HepG2 (cell line): Measurements from ENCODE around the gene DNAAF9. TPM values are rescaled to one million over a fixed set of nuclear protein-coding genes. Genes with fewer than 3 reads are reported as not detected.

Experiments used
- ATAC-seq: fragments of 200-7000 bp; cut with Tn5 transposase; 3 replicates; pipeline ENCODE4 v1.9.1; 2020; ENCODE audit warnings: mild to moderate bottlenecking, moderate library complexity
- BruUV-seq: library from RNA; stranded (reverse); fragments of 400-500 nt; replicated peaks from 2 replicates; lab custom pipeline; 2021; lab: Mats Ljungman, UMichigan
- CTCF ChIA-PET: fragments of 300-600 bp; formaldehyde crosslinking; extraction: SDS; loops from one replicate; lab custom pipeline; 2021; ENCODE audit warnings: low total read pairs, inconsistent platforms, low intra/inter-chr PET ratio; lab: Yijun Ruan, JAX
- POLR2A ChIA-PET: fragments of 350-600 bp; sonication (Branson Sonifier 250); formaldehyde crosslinking; loops from one replicate; lab custom pipeline; 2020; ENCODE audit warnings: antibody characterized with exemption, inconsistent platforms; lab: Yijun Ruan, JAX
- DNase-seq: peaks from one replicate; pipeline ENCODE4 v3.0.0-alpha.2; 2015; ENCODE audit warnings: low spot score
- FAIRE-seq: peaks from 3 replicates; lab custom pipeline; 2011; peaks lifted over from hg19 to GRCh38; lab: Jason Lieb, UNC
- H2AFZ ChIP-seq: one replicate; pipeline ENCODE4 v1.6.1; 2011; ENCODE audit warnings: low read length, inconsistent platforms
- H3K27ac ChIP-seq: fragments of 300-600 bp; 3 replicates; pipeline ENCODE4 v1.8.0; 2011; ENCODE audit warnings: mixed run types, mild to moderate bottlenecking, mixed read lengths, low read length, inconsistent platforms; ENCODE audit not compliant: insufficient read depth; ENCODE audit errors: extremely low read length
- H3K27me3 ChIP-seq, 2 experiments: fragments of 200-600 bp in 1 of 2; 2 replicates in 1 of 2; 3 replicates in 1 of 2; pipeline versions ENCODE4 v1.6.0 to v1.8.0; 2011; ENCODE audit warnings: low read length in 2 of 2, mild to moderate bottlenecking in 2 of 2, moderate library complexity in 2 of 2, inconsistent platforms in 1 of 2; ENCODE audit not compliant: insufficient read depth in 2 of 2, control insufficient read depth in 1 of 2
- H3K36me3 ChIP-seq, 2 experiments: fragments of 200-600 bp in 1 of 2; replicated peaks in 1 of 2; 2 replicates in 1 of 2; 3 replicates in 1 of 2; pipeline versions ENCODE4 v1.5.1 to v1.8.0; 2011; ENCODE audit warnings: low read length in 2 of 2, inconsistent platforms in 1 of 2; ENCODE audit not compliant: insufficient read depth in 2 of 2, control insufficient read depth in 1 of 2
- H3K4me1 ChIP-seq: 2 replicates; pipeline ENCODE4 v1.5.1; 2012; ENCODE audit warnings: low read length, inconsistent platforms; ENCODE audit not compliant: insufficient read depth
- H3K4me2 ChIP-seq: 2 replicates; pipeline ENCODE4 v1.6.0; 2011; ENCODE audit warnings: low read depth, low read length, inconsistent platforms
- H3K4me3 ChIP-seq, 3 experiments: fragments of 200-600 bp in 1 of 3; sonication (generic), shearing (Covaris generic) in 1 of 3; replicated peaks in 1 of 3; 2 replicates each; pipeline ENCODE4 v1.5.1; 2011 to 2016; ENCODE audit warnings: low read length in 3 of 3, inconsistent platforms in 2 of 3, low read depth in 2 of 3, mild to moderate bottlenecking in 2 of 3, control low read depth in 1 of 3, mixed read lengths in 1 of 3; ENCODE audit not compliant: insufficient read depth in 1 of 3
- H3K79me2 ChIP-seq: one replicate; pipeline ENCODE4 v1.6.1; 2011; ENCODE audit warnings: low read length, inconsistent platforms; ENCODE audit not compliant: insufficient read depth
- H3K9ac ChIP-seq: 2 replicates; pipeline ENCODE4 v1.6.0; 2011; ENCODE audit warnings: mild to moderate bottlenecking, low read depth, low read length, inconsistent platforms; ENCODE audit not compliant: insufficient read depth
- H3K9me3 ChIP-seq: 2 replicates; pipeline ENCODE4 v1.5.1; 2012; ENCODE audit warnings: mild to moderate bottlenecking, low read length
- H4K20me1 ChIP-seq: 2 replicates; pipeline ENCODE4 v1.6.0; 2011; ENCODE audit warnings: inconsistent platforms, mild to moderate bottlenecking, low read length, moderate library complexity; ENCODE audit not compliant: insufficient read depth
- CAMTA2 ChIP-seq: sonication (generic); formaldehyde crosslinking; IDR thresholded peaks from 2 replicates; pipeline ENCODE4 v1.4.0; 2020; ENCODE audit warnings: mild to moderate bottlenecking, missing genetic modification reagents, borderline replicate concordance
- FOSL2 ChIP-seq: sonication (generic); formaldehyde crosslinking; IDR thresholded peaks from 2 replicates; pipeline ENCODE4 v1.4.0; 2020; ENCODE audit warnings: missing genetic modification reagents
- MYC ChIP-seq: sonication (generic); formaldehyde crosslinking; IDR thresholded peaks from 2 replicates; pipeline ENCODE4 v1.9.0; 2021; ENCODE audit warnings: missing genetic modification reagents, borderline replicate concordance
- RFXANK ChIP-seq: IDR thresholded peaks from 2 replicates; pipeline ENCODE4 v1.6.1; 2016
- ZNF207 ChIP-seq: fragments of 450-650 bp; IDR thresholded peaks from 2 replicates; pipeline ENCODE4 v1.6.1; 2016; ENCODE audit warnings: antibody characterized with exemption, borderline replicate concordance
- ZNF460 ChIP-seq: sonication (generic); formaldehyde crosslinking; IDR thresholded peaks from 2 replicates; pipeline ENCODE4 v1.5.1; 2020; ENCODE audit warnings: missing genetic modification reagents, mild to moderate bottlenecking, borderline replicate concordance
- WGBS: methylation state at CpG from one replicate; pipeline ENCODE4 v1.1.6; 2017; ENCODE audit warnings: low lambda C conversion rate; 5-methylcytosine and 5-hydroxymethylcytosine counted together
- in situ Hi-C: cut with HindIII; loops from 2 replicates; pipeline ENCODE4 v1.10.0; 2017; ENCODE audit warnings: low pct_unique_long_range_greater_than_20kb; ENCODE audit not compliant: extremely low pct_ligation_motif_present
- intact Hi-C: fragments of 100-400 bp; cut with micrococcal nuclease; formaldehyde crosslinking; loops from one replicate; pipeline ENCODE4 v1.10.0; 2022; ENCODE audit not compliant: unreplicated experiment
- polyA plus RNA-seq, 8 experiments: library from polyadenylated mRNA; depleted of rRNA in 3 of 8; stranded (reverse) in 7 of 8; unstranded in 1 of 8; fragments of >200 nt; fragmentation: Illumina TruSeq in 4 of 8; extraction: Trizol in 4 of 8; gene quantifications; 2 replicates each; pipeline versions ENCODE4 v1.2.1 to v1.2.3, GENCODE V29; 2011 to 2016; ENCODE audit warnings: low read depth in 4 of 8, missing spikeins in 1 of 8, mixed read lengths in 1 of 8; ENCODE audit not compliant: insufficient read depth in 1 of 8
- total RNA-seq, 5 experiments: library from RNA; depleted of rRNA; stranded (reverse); fragments of >200 nt; fragmentation: Illumina TruSeq; extraction: Trizol; gene quantifications; 2 replicates each; pipeline ENCODE4 v1.2.3, GENCODE V29; 2016; ENCODE audit warnings: low read depth in 1 of 5
- TF ChIP-seq, protein P1 (sequence below): sonication (generic); formaldehyde crosslinking; IDR thresholded peaks from 2 replicates; pipeline ENCODE4 v1.9.0; 2021; ENCODE audit warnings: missing genetic modification reagents, mild to moderate bottlenecking, borderline replicate concordance
- TF ChIP-seq, protein P2 (sequence below), 2 experiments: fragments of 450-650 bp in 1 of 2; sonication (generic) in 1 of 2; formaldehyde crosslinking in 1 of 2; IDR thresholded peaks; 2 replicates each; pipeline versions ENCODE4 v1.6.1 to v1.8.0; 2016 to 2022; ENCODE audit warnings: antibody characterized with exemption in 1 of 2, mild to moderate bottlenecking in 1 of 2, missing genetic modification reagents in 1 of 2
- TF ChIP-seq, protein P3 (sequence below): sonication (generic); formaldehyde crosslinking; IDR thresholded peaks from 2 replicates; pipeline ENCODE4 v1.4.0; 2020; ENCODE audit warnings: missing genetic modification reagents

The DNAAF9 gene
- total and polyA plus RNA-seq, 2 of the 13 experiments (the other 11 are each of a cell fraction or from before 2014, with no cell fraction given): 10.5 to 14.9 TPM

DNA sequence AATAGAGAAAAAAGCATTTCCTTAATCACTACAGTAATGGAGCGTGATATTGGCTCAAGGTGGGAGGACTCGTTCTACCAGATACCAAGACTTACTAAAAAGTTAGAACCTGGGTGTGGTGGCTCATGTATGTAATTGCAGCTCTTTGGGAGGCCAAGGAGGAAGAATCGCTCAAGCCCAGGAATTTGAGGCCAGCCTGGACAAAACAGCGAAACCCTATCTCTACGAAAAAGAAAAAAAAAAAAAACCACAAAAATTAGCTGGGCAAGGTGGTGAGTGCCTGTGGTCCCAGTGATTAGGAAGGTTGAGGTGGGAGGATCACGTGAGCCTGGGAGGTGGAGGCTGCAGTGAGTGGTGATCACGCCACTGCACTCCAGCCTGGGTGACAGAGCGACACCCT, 39.3 kb upstream of the DNAAF9 start:
- in situ Hi-C loops: no loop called here
- 67% methylated on average over 8 of the region's 8 CpGs for WGBS
- intact Hi-C loops: no loop called here
- Histone ChIP-seq H3K4me3 (no peak overlapping the region), H4K20me1 (no peaks in the 10 kb centered on the region), H2AFZ (no peak overlapping the region), H3K4me1 (no peaks in the 10 kb centered on the region), H3K4me2 (no peak overlapping the region), H3K9ac (no peak overlapping the region), H3K27me3 (peaks cover 0 to 3% of the 10 kb centered on the region in 2 experiments; a peak in 2 of 5 replicates), H3K27ac (no peak overlapping the region), H3K9me3 (no peaks in the 10 kb centered on the region), H3K79me2 (no peaks in the 10 kb centered on the region), H3K36me3 (no peaks in the 10 kb centered on the region)
- FAIRE-seq (no peak), ATAC-seq (no peak), DNase-seq (no peak)
- POLR2A ChIA-PET: no interaction called here
- no TSS peak for BruUV-seq
- CTCF ChIA-PET: no interaction called here
- no peak for TF ChIP-seq FOSL2
- TF ChIP-seq RFXANK: no peak
- TF ChIP-seq ZNF460 (CRISPR knock-in tag): no peak
- TF ChIP-seq, protein P1, sequence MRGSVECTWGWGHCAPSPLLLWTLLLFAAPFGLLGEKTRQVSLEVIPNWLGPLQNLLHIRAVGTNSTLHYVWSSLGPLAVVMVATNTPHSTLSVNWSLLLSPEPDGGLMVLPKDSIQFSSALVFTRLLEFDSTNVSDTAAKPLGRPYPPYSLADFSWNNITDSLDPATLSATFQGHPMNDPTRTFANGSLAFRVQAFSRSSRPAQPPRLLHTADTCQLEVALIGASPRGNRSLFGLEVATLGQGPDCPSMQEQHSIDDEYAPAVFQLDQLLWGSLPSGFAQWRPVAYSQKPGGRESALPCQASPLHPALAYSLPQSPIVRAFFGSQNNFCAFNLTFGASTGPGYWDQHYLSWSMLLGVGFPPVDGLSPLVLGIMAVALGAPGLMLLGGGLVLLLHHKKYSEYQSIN (CRISPR knock-in tag): no peak
- TF ChIP-seq MYC (CRISPR knock-in tag): no peak
- TF ChIP-seq, protein P2, sequence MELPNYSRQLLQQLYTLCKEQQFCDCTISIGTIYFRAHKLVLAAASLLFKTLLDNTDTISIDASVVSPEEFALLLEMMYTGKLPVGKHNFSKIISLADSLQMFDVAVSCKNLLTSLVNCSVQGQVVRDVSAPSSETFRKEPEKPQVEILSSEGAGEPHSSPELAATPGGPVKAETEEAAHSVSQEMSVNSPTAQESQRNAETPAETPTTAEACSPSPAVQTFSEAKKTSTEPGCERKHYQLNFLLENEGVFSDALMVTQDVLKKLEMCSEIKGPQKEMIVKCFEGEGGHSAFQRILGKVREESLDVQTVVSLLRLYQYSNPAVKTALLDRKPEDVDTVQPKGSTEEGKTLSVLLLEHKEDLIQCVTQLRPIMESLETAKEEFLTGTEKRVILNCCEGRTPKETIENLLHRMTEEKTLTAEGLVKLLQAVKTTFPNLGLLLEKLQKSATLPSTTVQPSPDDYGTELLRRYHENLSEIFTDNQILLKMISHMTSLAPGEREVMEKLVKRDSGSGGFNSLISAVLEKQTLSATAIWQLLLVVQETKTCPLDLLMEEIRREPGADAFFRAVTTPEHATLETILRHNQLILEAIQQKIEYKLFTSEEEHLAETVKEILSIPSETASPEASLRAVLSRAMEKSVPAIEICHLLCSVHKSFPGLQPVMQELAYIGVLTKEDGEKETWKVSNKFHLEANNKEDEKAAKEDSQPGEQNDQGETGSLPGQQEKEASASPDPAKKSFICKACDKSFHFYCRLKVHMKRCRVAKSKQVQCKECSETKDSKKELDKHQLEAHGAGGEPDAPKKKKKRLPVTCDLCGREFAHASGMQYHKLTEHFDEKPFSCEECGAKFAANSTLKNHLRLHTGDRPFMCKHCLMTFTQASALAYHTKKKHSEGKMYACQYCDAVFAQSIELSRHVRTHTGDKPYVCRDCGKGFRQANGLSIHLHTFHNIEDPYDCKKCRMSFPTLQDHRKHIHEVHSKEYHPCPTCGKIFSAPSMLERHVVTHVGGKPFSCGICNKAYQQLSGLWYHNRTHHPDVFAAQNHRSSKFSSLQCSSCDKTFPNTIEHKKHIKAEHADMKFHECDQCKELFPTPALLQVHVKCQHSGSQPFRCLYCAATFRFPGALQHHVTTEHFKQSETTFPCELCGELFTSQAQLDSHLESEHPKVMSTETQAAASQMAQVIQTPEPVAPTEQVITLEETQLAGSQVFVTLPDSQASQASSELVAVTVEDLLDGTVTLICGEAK (IDR thresholded peaks at IDR 0.05): no peak
- TF ChIP-seq, protein P2 (CRISPR knock-in tag; IDR thresholded peaks at IDR 0.05): no peak
- TF ChIP-seq CAMTA2 (CRISPR knock-in tag): no peak
- TF ChIP-seq ZNF207: no peak
- TF ChIP-seq, protein P3, sequence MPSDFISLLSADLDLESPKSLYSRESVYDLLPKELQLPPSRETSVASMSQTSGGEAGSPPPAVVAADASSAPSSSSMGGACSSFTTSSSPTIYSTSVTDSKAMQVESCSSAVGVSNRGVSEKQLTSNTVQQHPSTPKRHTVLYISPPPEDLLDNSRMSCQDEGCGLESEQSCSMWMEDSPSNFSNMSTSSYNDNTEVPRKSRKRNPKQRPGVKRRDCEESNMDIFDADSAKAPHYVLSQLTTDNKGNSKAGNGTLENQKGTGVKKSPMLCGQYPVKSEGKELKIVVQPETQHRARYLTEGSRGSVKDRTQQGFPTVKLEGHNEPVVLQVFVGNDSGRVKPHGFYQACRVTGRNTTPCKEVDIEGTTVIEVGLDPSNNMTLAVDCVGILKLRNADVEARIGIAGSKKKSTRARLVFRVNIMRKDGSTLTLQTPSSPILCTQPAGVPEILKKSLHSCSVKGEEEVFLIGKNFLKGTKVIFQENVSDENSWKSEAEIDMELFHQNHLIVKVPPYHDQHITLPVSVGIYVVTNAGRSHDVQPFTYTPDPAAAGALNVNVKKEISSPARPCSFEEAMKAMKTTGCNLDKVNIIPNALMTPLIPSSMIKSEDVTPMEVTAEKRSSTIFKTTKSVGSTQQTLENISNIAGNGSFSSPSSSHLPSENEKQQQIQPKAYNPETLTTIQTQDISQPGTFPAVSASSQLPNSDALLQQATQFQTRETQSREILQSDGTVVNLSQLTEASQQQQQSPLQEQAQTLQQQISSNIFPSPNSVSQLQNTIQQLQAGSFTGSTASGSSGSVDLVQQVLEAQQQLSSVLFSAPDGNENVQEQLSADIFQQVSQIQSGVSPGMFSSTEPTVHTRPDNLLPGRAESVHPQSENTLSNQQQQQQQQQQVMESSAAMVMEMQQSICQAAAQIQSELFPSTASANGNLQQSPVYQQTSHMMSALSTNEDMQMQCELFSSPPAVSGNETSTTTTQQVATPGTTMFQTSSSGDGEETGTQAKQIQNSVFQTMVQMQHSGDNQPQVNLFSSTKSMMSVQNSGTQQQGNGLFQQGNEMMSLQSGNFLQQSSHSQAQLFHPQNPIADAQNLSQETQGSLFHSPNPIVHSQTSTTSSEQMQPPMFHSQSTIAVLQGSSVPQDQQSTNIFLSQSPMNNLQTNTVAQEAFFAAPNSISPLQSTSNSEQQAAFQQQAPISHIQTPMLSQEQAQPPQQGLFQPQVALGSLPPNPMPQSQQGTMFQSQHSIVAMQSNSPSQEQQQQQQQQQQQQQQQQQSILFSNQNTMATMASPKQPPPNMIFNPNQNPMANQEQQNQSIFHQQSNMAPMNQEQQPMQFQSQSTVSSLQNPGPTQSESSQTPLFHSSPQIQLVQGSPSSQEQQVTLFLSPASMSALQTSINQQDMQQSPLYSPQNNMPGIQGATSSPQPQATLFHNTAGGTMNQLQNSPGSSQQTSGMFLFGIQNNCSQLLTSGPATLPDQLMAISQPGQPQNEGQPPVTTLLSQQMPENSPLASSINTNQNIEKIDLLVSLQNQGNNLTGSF: no peak
